Activated CD4-positive, alpha-beta T cell treated with anti-CD3 and anti-CD28 coated beads, Interleukin-2, amount 50 U/mL, for 16 hours (primary cell): ENCODE measurements around the gene TBXA2R.
"Not testable (repeated sequence)": the region's sequence is repeated elsewhere in the genome, so short reads cannot be mapped to it uniquely, and the experiment has no call there.

Experiments
- DNase-seq: peaks from one replicate; pipeline ENCODE4 v3.0.0-alpha.2; 2020

TBXA2R gene

GRCh38 chr19:3604227-3604986 is 2.3 kb downstream of the TBXA2R start:
- no peak for DNase-seq

DNA sequence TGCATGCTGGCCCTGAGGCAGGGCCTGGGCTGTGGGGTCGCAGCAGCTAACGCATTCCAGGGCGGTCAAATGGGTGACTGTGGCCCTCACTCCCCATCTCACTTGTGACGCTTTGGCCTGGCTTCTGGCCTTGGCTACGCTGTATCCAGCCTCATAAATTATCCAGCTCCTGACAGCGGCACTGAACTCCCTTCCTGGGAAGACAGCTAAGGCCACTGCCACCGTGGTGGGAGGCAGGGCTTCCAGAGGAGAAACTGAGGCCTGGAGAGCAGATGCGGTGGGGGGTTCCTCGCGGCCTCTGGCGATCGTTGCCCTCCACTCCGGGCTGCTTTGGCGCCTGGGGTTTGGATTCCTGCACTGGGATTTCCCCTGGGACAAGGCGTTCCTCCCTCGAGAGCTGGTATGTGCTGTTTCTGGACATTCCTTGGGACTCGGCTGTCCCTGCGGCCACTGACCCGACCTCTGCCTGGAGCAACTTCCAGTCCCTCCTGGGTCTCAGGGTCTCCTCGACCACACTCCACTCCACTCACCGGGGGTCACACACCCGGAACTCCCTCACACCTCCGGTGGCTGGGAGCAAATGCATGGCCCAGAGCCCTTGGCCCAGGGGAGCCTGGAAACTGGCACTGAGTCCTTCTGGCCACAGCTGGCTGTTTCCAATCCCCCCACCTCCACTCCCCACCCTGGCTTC is 3.4 kb downstream of the TBXA2R start:
- DNase-seq, result no peak

DNA sequence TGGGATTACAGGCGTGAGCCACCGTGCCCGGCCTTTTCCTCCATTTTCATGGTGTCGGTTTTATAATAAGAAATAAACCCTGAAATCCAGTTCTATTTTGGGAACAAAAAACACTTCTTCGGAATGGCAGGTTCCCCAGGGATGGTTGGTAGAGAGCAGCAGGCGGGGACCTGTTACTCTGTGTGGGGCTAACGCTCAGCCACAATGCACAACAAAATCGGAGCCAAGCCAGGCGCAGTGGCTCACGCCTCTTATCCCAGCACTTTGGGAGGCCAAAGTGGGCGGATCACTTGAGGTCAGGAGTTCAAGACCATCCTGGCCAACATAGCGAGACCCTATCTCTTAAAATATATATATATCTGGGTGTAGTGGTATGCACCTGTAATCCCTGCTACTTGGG is 5.7 kb downstream of the TBXA2R start:
- no peak for DNase-seq

DNA sequence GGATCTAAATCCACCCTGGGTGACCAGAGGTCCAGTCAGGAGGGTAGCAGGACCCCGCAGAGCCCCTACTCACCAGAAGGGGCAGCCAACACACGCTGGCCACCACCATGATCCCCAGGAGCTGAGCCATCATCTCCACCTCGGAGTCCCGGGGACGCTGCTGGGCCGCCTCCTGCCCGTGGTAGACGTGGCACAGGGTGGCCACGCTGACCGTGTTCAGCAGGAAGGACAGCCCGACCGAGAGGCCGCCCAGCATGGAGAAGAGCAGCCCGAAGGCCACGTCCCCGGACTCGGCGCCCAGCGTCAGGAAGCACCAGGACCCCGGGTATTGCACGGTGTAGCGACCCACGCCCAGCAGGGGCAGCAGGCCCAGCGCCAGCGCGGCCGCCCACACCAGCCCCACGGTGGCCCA is 6.9 kb downstream of the TBXA2R start:
- no peak for DNase-seq

DNA sequence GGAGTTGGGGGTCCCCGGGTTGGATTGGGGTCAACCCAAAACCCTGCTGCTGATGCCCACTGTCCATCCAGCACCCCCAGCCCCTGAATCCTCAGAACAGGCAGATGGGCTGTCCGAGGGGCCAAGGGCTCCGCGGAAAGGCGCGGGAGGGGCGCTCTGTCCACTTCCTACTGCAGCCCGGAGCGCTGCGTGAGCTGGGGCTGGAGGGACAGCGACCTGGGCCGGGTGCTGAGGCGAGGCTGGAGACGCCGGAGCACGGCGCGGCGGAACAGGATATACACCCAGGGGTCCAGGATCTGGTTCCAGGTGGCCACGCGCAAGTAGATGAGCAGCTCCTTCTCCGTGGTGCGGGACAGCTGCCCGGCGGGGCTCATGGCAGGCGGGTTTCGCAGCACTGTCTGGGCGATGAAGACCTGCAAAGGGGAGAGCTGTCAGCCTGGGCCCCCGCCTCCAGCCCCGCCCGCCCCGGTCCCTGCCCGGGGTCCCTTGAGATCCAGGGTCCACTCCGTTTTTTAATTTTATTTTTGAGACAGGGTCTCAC is 11.1 kb downstream of the TBXA2R start:
- no peak for DNase-seq

GRCh38 chr19:3593156-3593555 is 13.5 kb downstream of the TBXA2R start:
- no peak for DNase-seq

- no peak for DNase-seq
Measured at GRCh38 chr19:3591876-3592613, 14.6 kb downstream of the TBXA2R start.

DNA sequence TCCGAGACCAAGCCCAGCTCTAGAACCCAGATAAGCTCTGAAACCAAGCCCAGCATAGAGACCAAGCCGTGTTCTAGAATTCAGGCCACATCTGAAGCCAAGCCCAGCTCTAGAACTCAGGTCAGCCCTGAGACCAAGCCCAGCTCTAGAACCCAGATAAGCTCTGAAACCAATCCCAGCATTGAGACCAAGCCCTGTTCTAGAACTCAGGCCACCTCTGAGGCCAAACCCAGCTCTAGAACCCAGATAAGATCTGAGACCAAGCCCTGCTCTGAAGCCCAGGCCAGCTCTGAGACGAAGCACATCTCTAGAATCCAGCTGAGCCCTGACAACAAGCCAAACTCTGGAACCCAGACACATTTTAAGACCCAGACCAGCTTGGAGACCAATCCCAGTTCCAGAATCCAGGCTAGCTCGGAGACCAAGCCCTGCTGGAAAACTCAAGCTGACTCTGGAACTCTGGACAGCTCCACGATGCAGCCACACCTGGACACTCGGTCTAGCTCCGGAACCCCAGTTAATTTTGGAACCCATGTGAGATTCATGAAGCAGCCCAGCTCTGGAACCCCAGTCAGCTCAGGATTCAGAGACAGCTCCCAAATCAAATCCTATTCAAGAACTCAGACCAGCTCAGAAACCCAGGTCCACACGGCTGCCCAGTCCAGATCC is 15.6 kb downstream of the TBXA2R start:
- no peak for DNase-seq

DNA sequence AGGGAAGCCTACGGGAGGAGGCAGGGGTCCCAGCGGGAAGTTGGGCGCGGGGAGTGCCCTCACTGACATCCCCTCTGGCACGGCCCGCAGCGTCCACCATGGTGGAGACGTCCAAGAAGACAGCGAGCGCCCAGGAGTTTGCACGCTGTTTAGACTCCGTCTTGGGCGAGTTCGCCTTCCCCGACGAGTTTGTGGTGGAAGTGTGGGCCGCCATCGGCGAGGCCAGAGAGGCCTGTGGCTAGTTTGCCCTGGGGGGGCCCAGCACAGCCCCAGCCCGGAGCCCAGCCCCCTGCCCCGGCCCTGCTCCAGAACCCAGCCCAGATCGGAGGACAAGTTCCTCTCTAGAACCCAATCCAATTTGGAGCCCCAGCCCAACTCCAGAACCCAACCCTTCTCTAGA is 16.7 kb downstream of the TBXA2R start:
- DNase-seq, result no peak

GRCh38 chr19:3589439-3589838 is 17.2 kb downstream of the TBXA2R start:
- no peak for DNase-seq

DNA sequence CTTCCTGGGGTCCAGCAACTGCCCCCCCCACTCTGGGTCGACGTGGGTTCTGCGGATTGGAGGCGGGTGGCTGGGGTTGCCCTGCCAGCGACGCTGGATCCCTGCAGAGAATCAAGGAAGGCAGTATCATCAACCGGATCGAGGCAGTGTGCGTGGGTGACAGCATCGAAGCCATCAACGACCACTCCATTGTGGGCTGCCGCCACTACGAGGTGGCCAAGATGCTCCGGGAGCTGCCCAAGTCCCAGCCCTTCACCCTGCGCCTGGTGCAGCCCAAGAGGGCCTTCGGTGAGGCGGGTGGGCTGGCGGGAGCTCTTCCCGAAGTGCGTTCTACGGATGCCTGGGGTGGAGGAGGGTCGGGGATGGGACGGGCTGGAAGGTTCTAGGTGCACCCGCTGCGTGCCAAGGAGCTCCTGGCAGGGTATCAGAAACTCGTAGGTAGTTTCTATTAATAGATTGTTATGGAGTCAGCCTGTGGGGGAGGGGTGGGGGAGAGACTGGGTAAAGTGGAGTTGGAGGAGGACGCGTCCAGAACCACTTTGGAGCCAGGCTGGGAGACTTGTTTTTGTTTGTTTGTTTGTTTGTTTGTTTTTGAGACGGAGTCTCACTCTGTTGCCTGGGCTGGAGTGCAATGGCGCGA is 19.8 kb downstream of the TBXA2R start:
- no peak for DNase-seq

- no peak for DNase-seq
Measured at GRCh38 chr19:3586127-3586626, 20.5 kb downstream of the TBXA2R start.

DNA sequence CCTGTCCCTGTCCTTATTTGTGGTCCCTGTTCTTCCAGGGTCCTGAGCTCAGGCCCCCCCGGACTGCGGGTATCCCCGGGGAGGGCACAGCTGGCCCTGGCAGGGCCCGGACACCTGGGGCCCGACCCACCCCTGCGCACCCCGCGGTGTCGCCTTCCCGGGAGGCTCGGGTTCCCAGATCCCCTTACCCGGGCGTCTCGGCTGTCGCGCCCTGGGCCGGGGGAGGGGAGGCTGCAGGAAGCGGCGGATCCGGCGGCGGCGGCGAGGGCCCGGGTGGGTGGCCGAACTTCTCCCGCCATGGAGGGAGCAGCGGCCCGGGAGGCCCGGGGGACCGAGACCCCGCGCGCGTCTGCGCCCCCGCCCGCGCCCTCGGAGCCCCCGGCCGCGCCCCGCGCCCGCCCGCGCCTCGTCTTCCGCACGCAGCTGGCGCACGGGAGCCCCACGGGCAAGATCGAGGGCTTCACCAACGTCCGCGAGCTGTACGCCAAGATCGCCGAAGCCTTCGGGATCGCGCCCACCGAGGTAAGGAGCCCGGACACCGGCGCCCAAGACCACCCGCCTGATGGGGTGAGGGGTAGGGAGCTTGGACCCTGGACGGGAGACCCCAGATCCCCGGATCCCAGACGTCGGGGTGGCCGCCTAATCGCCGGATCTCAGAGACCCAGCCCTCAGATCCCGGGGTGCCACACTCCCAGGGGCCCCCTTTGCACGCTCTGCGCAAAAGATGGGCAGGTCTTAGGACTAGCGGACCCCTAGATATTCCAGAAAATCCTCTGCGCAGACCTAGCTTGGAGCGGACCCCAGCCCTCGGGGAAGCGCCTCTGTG is 21.2 kb downstream of the TBXA2R start, which contains the start of gene GIPC3:
TSS of gene GIPC3 (plus strand) at position 178 of the 826 bp plus-strand sequence. CDS start at position 298, 120 bp downstream.
- DNase-seq, result no peak

DNA sequence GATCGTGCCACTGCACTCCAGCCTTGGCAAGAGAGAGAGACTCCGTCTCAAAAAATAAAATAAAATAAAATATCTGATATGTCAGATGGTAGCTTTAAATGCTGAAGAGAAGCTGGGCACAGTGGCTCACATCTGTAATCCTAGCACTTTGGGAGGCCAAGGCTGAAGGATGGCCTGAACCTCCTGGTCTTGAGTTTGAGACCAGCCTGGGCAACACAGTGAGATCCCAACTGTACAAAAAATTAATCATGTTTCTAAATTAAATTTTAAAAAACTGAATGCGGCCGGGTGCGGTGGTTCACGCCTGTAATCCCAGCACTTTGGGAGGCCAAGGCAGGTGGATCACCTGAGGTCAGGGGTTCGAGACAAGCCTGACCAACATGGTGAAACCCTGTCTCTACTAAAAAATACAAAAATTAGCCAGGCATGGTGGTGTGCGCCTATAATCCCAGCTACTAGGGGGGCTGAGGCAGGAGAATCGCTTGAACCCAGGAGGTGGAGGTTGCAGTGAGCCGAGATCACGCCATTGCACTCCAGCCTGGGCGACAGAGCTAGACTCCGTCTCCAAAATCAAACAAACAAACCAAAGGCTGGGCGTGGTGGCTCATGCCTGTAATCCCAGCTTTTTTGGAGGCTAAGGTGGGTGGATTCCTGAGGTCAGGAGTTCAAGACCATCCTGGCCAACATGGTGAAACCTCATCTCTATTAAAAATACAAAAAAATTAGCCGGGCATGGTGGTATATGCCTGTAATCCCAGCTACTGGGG is 22.5 kb downstream of the TBXA2R start:
- not testable (repeated sequence) for DNase-seq

GRCh38 chr19:3581792-3582191 is 24.9 kb downstream of the TBXA2R start:
- not testable (repeated sequence) for DNase-seq

- no peak for DNase-seq
Measured at GRCh38 chr19:3580156-3580934, 26.3 kb downstream of the TBXA2R start.

- no peak for DNase-seq
Measured at GRCh38 chr19:3578390-3578789, 28.3 kb downstream of the TBXA2R start.

DNA sequence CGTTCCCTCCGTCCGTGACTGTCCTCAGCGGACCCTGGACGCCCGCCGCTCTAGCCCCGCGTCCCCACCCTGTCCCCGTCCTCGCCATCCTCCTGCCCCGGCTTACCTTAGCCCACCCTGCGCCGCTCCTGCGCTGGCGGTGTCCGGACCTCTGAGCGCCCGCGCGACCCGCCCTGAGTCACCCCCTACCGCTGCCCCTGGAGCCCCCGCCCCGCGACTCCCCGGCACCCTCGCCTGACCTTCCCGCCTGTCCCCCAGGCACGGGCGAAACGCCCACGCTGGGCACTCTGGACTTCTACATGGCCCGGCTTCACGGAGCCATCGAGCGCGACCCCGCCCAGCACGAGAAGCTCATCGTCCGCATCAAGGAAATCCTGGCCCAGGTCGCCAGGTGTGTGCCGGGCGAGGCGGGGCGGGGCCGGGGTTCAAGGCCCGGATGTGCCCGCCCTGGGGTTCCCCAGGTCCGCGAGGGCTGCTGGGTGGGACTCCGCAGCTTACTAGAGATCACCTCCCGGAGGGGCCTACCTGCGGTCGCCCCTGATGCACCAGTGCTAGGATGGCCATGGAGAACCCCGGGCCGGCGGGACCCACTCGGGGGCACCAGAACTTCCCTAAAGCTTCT is 28.8 kb downstream of the TBXA2R start:
- DNase-seq, result no peak
